HG03097 (cell line): ENCODE measurements around the gene ZBTB34.
A peak's percentile ranks its signal among the peaks of the same experiment; 100 is the strongest.
"Not testable (repeated sequence)": the region's sequence is repeated elsewhere in the genome, so short reads cannot be mapped to it uniquely, and the experiment has no call there.

ENCODE experiments used
- ATAC-seq: cut with Tn5 transposase; IDR thresholded peaks from one replicate; pipeline ENCODE4 v1.9.1; 2021; ENCODE audit not compliant: unreplicated experiment, low FRiP score

Gene ZBTB34

GRCh38 chr9:126860077-126860756 is at the start of gene ZBTB34:
Gene ZBTB34, plus strand, starts transcription at chr9:126860639. Its CDS starts 18,761 bp downstream, at chr9:126879400.
- peak; percentile 67 for ATAC-seq

- ATAC-seq, result no peak
Measured at GRCh38 chr9:126813072-126813471, 47.4 kb upstream of the ZBTB34 start.

DNA sequence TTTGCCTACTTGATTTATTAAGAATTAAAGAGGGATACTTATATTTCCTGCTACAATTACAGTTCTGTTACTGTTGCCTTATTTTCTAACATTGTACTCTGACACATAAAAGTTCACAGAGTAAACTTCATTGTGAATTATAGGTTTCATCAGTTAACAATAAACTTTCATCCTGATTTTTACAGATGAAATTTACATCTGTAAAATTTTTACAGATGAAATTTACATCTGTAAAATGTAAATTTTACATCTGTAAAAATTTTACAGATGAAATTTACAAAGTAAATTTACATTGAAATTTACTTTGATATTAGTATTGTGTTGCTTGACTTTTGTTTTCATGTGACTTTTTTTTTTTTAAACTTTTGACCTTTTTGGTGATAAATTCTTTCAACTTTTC is 46.3 kb upstream of the ZBTB34 start:
- ATAC-seq, result no peak

DNA sequence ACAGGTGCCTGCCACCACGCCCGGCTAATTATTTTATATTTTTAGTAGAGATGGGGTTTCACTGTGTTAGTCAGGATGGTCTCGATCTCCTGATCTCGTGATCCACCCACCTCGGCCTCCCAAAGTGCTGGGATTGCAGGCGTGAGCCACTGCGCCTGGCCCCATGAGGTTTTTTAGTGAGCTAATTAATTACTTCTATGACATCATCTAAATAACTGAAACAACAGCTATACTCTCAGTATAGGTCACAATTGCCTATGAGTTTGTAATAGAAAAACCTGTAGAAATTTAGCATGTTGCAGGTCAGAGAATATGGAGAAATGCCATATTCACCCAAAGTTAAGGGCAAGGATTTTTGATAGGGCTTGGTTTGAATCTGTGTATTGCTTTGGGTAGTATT is 42.8 kb upstream of the ZBTB34 start:
- not testable (repeated sequence) for ATAC-seq

GRCh38 chr9:126818482-126818881 is 42.0 kb upstream of the ZBTB34 start:
- ATAC-seq, result no peak

DNA sequence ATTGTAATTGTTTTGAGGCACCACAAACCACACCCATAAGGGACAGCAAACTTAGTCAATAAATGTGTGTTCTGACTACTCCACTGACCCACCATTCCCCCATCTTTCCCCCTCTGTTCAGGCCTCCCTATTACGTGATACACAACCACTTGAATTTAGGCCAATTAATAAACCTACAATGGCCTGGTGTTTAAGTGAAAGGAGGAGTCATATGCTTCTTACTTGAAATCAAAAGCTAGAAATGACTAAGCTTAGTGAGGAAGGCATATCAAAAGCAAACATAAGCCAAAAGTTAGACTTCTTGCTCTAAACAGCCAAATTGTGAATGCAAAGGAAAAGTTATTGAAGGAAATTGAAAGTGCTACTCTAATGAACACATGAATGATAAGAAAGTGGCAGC is 41.0 kb upstream of the ZBTB34 start:
- ATAC-seq, result no peak

DNA sequence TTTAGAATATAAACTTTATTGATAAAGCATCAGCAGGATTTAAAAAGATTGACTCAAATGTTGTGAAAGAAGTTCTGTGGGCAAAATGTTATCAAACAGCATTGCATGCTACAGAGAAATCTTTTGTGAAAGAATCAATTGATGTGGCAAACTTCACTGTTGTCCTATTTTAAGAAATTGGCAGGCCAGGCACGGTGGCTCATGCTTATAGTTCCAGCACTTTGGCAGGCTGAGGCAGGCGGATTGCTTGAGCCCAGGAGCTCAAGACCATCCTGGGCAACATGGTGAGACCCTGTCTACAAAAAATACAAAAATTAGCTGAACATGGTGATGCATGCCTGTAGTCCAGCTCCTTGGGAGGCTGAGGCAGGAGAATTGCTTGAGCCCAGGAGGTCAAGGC is 38.2 kb upstream of the ZBTB34 start:
- no peak for ATAC-seq

GRCh38 chr9:126822873-126823272 is 37.6 kb upstream of the ZBTB34 start:
- no peak for ATAC-seq

DNA sequence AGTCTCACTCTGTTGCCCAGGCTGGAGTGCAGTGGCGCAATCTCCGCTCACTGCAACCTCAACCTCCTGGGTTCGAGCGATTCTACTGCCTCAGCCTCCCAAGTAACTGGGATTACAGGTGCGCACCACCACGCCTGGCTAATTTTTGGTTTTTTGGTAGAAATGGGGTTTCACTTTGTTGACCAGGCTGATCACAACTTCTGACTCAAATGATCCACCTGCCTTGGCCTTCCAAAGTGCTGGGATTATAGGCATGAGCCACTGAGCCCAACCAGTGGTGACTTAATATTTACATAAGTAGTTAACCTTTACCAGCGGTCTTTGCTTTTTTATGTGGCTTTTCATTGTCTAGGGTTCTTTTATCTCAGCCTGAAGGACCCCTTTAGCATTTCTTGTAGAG is 36.4 kb upstream of the ZBTB34 start:
- ATAC-seq, result not testable (repeated sequence)

DNA sequence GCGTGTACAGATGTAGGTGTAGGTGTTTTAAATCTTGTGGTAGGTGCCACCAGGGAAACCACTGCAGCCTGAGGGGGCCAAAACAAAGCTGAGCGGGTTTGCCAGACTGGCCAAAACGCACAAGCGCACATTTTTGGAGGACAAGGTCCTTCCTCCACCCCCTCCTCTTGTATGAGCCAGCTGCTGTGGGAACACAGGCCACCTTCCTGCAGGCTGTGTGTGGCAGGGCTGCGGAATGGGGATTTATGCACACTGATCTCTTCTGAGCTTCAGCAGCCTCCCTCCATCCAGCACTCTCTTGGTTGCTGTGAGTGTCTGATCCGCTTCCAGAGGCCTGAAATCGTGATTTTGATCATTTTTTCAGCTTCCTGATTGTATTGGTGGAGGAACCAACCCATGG is 33.2 kb upstream of the ZBTB34 start:
- ATAC-seq, result no peak

- no peak for ATAC-seq
Measured at GRCh38 chr9:126829035-126829434, 31.4 kb upstream of the ZBTB34 start.

- ATAC-seq, result no peak
Measured at GRCh38 chr9:126830827-126831226, 29.6 kb upstream of the ZBTB34 start.

GRCh38 chr9:126832440-126832839 is 28.0 kb upstream of the ZBTB34 start:
- ATAC-seq, result no peak

GRCh38 chr9:126833020-126833419 is 27.4 kb upstream of the ZBTB34 start:
- no peak for ATAC-seq

- ATAC-seq, result no peak
Measured at GRCh38 chr9:126833710-126834345, 26.6 kb upstream of the ZBTB34 start.

DNA sequence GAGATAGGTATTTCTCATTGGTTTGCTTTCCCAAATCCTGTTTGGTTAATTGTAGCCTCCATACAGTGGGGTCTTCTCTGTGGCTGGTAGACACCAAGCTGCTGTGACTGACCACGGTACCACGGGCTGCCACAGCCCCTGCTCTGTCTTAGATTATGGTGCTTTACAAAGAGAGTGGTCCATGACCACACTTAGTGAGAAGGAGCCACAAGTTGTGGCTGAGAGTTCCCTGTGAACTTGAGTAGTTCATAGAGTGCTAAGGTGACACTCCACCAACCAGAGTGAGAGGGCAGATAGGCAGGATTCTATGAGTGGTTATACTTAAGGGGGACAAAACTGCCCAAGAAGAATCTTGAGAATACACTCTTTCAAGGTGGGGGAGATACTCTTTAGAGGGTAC is 25.8 kb upstream of the ZBTB34 start:
- no peak for ATAC-seq

GRCh38 chr9:126836216-126836615 is 24.2 kb upstream of the ZBTB34 start:
- no peak for ATAC-seq

GRCh38 chr9:126838055-126838811 is 22.2 kb upstream of the ZBTB34 start:
- no peak for ATAC-seq

- ATAC-seq, result no peak
Measured at GRCh38 chr9:126838895-126839294, 21.5 kb upstream of the ZBTB34 start.

DNA sequence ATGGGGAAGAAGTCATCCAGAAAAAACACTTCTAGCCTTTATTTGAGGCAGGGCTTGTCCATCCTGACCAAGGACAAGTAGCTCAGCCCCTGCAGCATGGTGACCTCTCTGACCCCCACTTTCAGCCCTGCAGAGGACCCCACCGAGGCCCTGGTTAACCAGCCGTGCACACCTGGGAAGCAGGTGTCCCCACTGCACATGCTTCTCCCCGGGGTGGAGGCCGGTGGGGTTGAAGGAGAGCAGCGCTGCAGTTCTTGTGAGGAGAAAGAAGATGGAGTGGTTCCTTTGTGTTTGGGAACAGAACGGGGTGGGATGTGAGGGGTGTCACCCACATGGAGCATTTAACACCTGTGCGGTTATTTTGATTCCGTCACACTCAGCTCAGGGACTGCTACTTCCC is 21.1 kb upstream of the ZBTB34 start:
- no peak for ATAC-seq

- no peak for ATAC-seq
Measured at GRCh38 chr9:126842220-126842842, 18.1 kb upstream of the ZBTB34 start.
